ENCODE results near the gene CLN3. TPM values are rescaled to one million over a fixed set of nuclear protein-coding genes. Genes with fewer than 3 reads are reported as not detected.

CLN3 gene
- total RNA-seq, 1 experiment from 2014 or later, result 37.3 TPM

- ChIA-PET CTCF (interaction anchor here (0.6 kb wide), 1 partner anchor 1320 kb away, joined by 6 read pairs; no protein-coding TSS in a partner anchor), POLR2A (ENCODE audit: low non-redundant PET) (no interaction called here)
- no peak for TF ChIP-seq EZH2 (IDR thresholded peaks at IDR 0.05; ENCODE audit: borderline replicate concordance, low read depth, low read length, poor library complexity, severe bottlenecking)
- intact Hi-C loops (cut with micrococcal nuclease; ENCODE audit: unreplicated experiment), result no loop called here
- BruUV-seq (replicated peaks), result no TSS peak
- no peaks in the 10 kb centered on the region for H3K9me3 ChIP-seq (ENCODE audit: low read depth, low read length, poor library complexity, severe bottlenecking)
- H3K4me1 ChIP-seq (ENCODE audit: insufficient read depth, low read length, poor library complexity, severe bottlenecking), result no peaks in the 10 kb centered on the region
- no peak for DNase-seq (ENCODE audit: low spot score)
- H3K4me3 ChIP-seq (ENCODE audit: low read depth, low read length, poor library complexity, severe bottlenecking), result no peak overlapping the region
- no peaks in the 10 kb centered on the region for H3K27me3 ChIP-seq (replicated peaks; ENCODE audit: insufficient read depth, low read depth, low read length, poor library complexity)
- no peaks in the 10 kb centered on the region for H3K36me3 ChIP-seq (ENCODE audit: insufficient read depth, low read length, poor library complexity, severe bottlenecking)
- H3K27ac ChIP-seq (ENCODE audit: low read depth, low read length, poor library complexity, severe bottlenecking), result no peak overlapping the region
These were observed 41.2 kb upstream of the CLN3 start for GRCh38 chr16:28532940-28533647.

- DNase-seq (ENCODE audit: low spot score), result no peak
- no peaks in the 10 kb centered on the region for H3K36me3 ChIP-seq (ENCODE audit: insufficient read depth, low read length, poor library complexity, severe bottlenecking)
- no peaks in the 10 kb centered on the region for H3K27me3 ChIP-seq (replicated peaks; ENCODE audit: insufficient read depth, low read depth, low read length, poor library complexity)
- TF ChIP-seq CTCF (conservative IDR thresholded peaks at IDR 0.05; ENCODE audit: low read depth, low read length) (no peak), EZH2 (IDR thresholded peaks at IDR 0.05; ENCODE audit: borderline replicate concordance, low read depth, low read length, poor library complexity, severe bottlenecking) (no peak)
- intact Hi-C loops (cut with micrococcal nuclease; ENCODE audit: unreplicated experiment), result no loop called here
- no peaks in the 10 kb centered on the region for H3K9me3 ChIP-seq (ENCODE audit: low read depth, low read length, poor library complexity, severe bottlenecking)
- POLR2A ChIA-PET (ENCODE audit: low non-redundant PET), result no interaction called here
- no peaks in the 10 kb centered on the region for H3K4me1 ChIP-seq (ENCODE audit: insufficient read depth, low read length, poor library complexity, severe bottlenecking)
- no peak overlapping the region for H3K4me3 ChIP-seq (ENCODE audit: low read depth, low read length, poor library complexity, severe bottlenecking)
- H3K27ac ChIP-seq (ENCODE audit: low read depth, low read length, poor library complexity, severe bottlenecking), result no peak overlapping the region
- BruUV-seq (replicated peaks), result no TSS peak
- CTCF ChIA-PET, result no interaction called here
These were observed 40.2 kb upstream of the CLN3 start for GRCh38 chr16:28531777-28532744.

- CTCF ChIA-PET, result no interaction called here
- BruUV-seq (replicated peaks), result no TSS peak
- TF ChIP-seq EZH2 (IDR thresholded peaks at IDR 0.05; ENCODE audit: borderline replicate concordance, low read depth, low read length, poor library complexity, severe bottlenecking), result no peak
- no peak for TF ChIP-seq CTCF (conservative IDR thresholded peaks at IDR 0.05; ENCODE audit: low read depth, low read length)
- Histone ChIP-seq H3K9me3 (ENCODE audit: low read depth, low read length, poor library complexity, severe bottlenecking) (no peaks in the 10 kb centered on the region), H3K36me3 (ENCODE audit: insufficient read depth, low read length, poor library complexity, severe bottlenecking) (no peaks in the 10 kb centered on the region), H3K4me3 (ENCODE audit: low read depth, low read length, poor library complexity, severe bottlenecking) (no peak overlapping the region), H3K27me3 (replicated peaks; ENCODE audit: insufficient read depth, low read depth, low read length, poor library complexity) (no peaks in the 10 kb centered on the region), H3K4me1 (ENCODE audit: insufficient read depth, low read length, poor library complexity, severe bottlenecking) (no peaks in the 10 kb centered on the region), H3K27ac (ENCODE audit: low read depth, low read length, poor library complexity, severe bottlenecking) (no peak overlapping the region)
- intact Hi-C loops (cut with micrococcal nuclease; ENCODE audit: unreplicated experiment), result no loop called here
- DNase-seq (ENCODE audit: low spot score), result no peak
- POLR2A ChIA-PET (ENCODE audit: low non-redundant PET), result no interaction called here
These were observed 37.2 kb upstream of the CLN3 start for GRCh38 chr16:28529124-28529523.

All from A673 (cell line).